C4-2B (cell line): ENCODE results near the gene GGPS1.

Source experiments
- H3K27ac ChIP-seq: fragments of 450-650 bp; 2 replicates; pipeline ENCODE4 v1.5.1; 2017
- CTCF ChIP-seq: fragments of 450-650 bp; conservative IDR thresholded peaks from 2 replicates; pipeline ENCODE4 v1.5.1; 2017; ENCODE audit warnings: mild to moderate bottlenecking
- ZFX ChIP-seq: fragments of 450-650 bp; IDR thresholded peaks from 2 replicates; pipeline ENCODE4 v1.6.1; 2017

The GGPS1 gene

DNA sequence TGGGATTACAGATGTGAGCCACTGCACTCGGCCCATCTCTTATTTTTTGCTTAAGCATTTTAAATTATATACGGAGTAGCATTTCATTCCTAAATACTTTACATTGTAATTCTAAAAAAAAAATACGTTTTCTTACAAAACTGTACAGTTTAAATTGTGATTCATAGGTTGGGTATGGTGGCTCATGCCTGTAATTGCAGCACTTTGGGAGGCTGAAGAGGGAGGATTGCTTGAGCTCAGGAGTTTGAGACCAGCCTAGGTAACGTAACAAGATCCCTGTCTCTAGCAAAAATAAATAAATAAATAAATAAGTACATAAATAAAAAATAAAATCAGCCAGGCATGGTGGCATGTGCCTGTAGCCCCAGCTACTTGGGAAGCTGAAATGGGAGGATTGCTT, 63.5 kb downstream of the GGPS1 start:
- no peak for TF ChIP-seq CTCF
- TF ChIP-seq ZFX: no peak
- H3K27ac ChIP-seq: no peak overlapping the region
